HG03378 (cell line): ENCODE results near the gene NOSIP.

ENCODE experiments used
- ATAC-seq: cut with Tn5 transposase; IDR thresholded peaks from one replicate; pipeline ENCODE4 v1.9.1; 2021; ENCODE audit warnings: mild to moderate bottlenecking, moderate library complexity; ENCODE audit not compliant: unreplicated experiment

Gene NOSIP

GRCh38 chr19:49552749-49553148 is 27.6 kb downstream of the NOSIP start:
- ATAC-seq: no peak

GRCh38 chr19:49551531-49551930 is 28.8 kb downstream of the NOSIP start:
- no peak for ATAC-seq

- no peak for ATAC-seq
These were observed 31.3 kb downstream of the NOSIP start for GRCh38 chr19:49549045-49549444.

GRCh38 chr19:49546825-49547565 is 33.4 kb downstream of the NOSIP start:
- no peak for ATAC-seq

- ATAC-seq: no peak
These were observed 36.2 kb downstream of the NOSIP start for GRCh38 chr19:49544154-49544553.

GRCh38 chr19:49543032-49543431 is 37.3 kb downstream of the NOSIP start:
- no peak for ATAC-seq

- ATAC-seq: no peak
These were observed 37.9 kb downstream of the NOSIP start for GRCh38 chr19:49542446-49542845.

GRCh38 chr19:49541914-49542313 is 38.4 kb downstream of the NOSIP start:
- ATAC-seq: no peak

- ATAC-seq: no peak
These were observed 41.0 kb downstream of the NOSIP start for GRCh38 chr19:49539192-49539952.

- no peak for ATAC-seq
These were observed 41.7 kb downstream of the NOSIP start for GRCh38 chr19:49538643-49539042.

GRCh38 chr19:49536921-49537462 is 43.4 kb downstream of the NOSIP start:
- no peak for ATAC-seq

GRCh38 chr19:49534632-49535385 is 45.5 kb downstream of the NOSIP start:
- no peak for ATAC-seq

GRCh38 chr19:49533551-49534488 is 46.5 kb downstream of the NOSIP start:
- ATAC-seq: peak; percentile 53

- no peak for ATAC-seq
These were observed 49.6 kb downstream of the NOSIP start for GRCh38 chr19:49530708-49531107.

- no peak for ATAC-seq
These were observed 52.1 kb downstream of the NOSIP start for GRCh38 chr19:49528211-49528771.

GRCh38 chr19:49524812-49525455 is 55.4 kb downstream of the NOSIP start:
- ATAC-seq: no peak

GRCh38 chr19:49520705-49521319 is 59.5 kb downstream of the NOSIP start:
- no peak for ATAC-seq

- no peak for ATAC-seq
These were observed 62.3 kb downstream of the NOSIP start for GRCh38 chr19:49518033-49518432.

GRCh38 chr19:49515767-49516166 is 64.6 kb downstream of the NOSIP start:
- no peak for ATAC-seq
